GM21526 (cell line): ENCODE data around the gene MAP3K7CL.

Experiments
- ATAC-seq: cut with Tn5 transposase; IDR thresholded peaks from one replicate; pipeline ENCODE4 v1.9.1; 2021; ENCODE audit warnings: moderate library complexity; ENCODE audit not compliant: unreplicated experiment, low FRiP score

The MAP3K7CL gene

GRCh38 chr21:29219165-29219770 lies 88.8 kb downstream of the MAP3K7CL start:
- ATAC-seq: no peak

GRCh38 chr21:29221253-29221744 lies 90.9 kb downstream of the MAP3K7CL start:
- no peak for ATAC-seq

GRCh38 chr21:29224006-29224405 lies 93.6 kb downstream of the MAP3K7CL start:
- peak; percentile 48 for ATAC-seq
